PC-3 (cell line): ENCODE measurements around the gene EXOC7. TPM values are rescaled to one million over a fixed set of nuclear protein-coding genes. Genes with fewer than 3 reads are reported as not detected.

Source experiments
- ATAC-seq: fragments of 200-7000 bp; cut with Tn5 transposase; 2 replicates; pipeline ENCODE4 v1.9.1; 2020; ENCODE audit warnings: mild to moderate bottlenecking, moderate library complexity
- BruUV-seq: library from RNA; stranded (reverse); fragments of 400-500 nt; replicated peaks from 2 replicates; lab custom pipeline; 2021; lab: Mats Ljungman, UMichigan
- CTCF ChIA-PET: fragments of 300-600 bp; sonication (Branson Sonifier 250); formaldehyde crosslinking; loops from one replicate; lab custom pipeline; 2022; ENCODE audit warnings: antibody characterized with exemption; lab: Charles Lee
- POLR2A ChIA-PET: fragments of 300-600 bp; sonication (Branson Sonifier 250); formaldehyde crosslinking; loops from one replicate; lab custom pipeline; 2022; ENCODE audit warnings: antibody characterized with exemption; ENCODE audit not compliant: unreplicated experiment; lab: Charles Lee
- DNase-seq: peaks from one replicate; pipeline ENCODE4 v3.0.0-alpha.2; 2015
- H2AFZ ChIP-seq: fragments of 300-600 bp; sonication (generic); 2 replicates; pipeline ENCODE4 v1.6.0; 2016; ENCODE audit warnings: antibody characterized with exemption, low read length
- H3F3A ChIP-seq: fragments of 300-600 bp; sonication (generic); one replicate; pipeline ENCODE4 v1.6.0; 2017; ENCODE audit warnings: antibody characterized with exemption, low read length, control low read depth, mild to moderate bottlenecking; ENCODE audit not compliant: unreplicated experiment
- H3K27ac ChIP-seq: fragments of 300-600 bp; sonication (generic); 2 replicates; pipeline ENCODE4 v1.5.1; 2016; ENCODE audit warnings: mild to moderate bottlenecking, low read length
- H3K27me3 ChIP-seq: fragments of 300-600 bp; sonication (generic); 2 replicates; pipeline ENCODE4 v1.6.1; 2016; ENCODE audit warnings: low read length, mixed read lengths
- H3K36me3 ChIP-seq: fragments of 300-600 bp; sonication (generic); 2 replicates; pipeline ENCODE4 v1.6.1; 2016; ENCODE audit warnings: low read depth, mixed run types, low read length, mixed read lengths
- H3K4me1 ChIP-seq: fragments of 300-600 bp; sonication (generic); 2 replicates; pipeline ENCODE4 v1.5.1; 2016; ENCODE audit warnings: low read length; ENCODE audit not compliant: insufficient read depth
- H3K4me2 ChIP-seq: fragments of 300-600 bp; sonication (generic); 2 replicates; pipeline ENCODE4 v1.6.0; 2016; ENCODE audit warnings: low read length
- H3K4me3 ChIP-seq: fragments of 300-600 bp; sonication (generic); 2 replicates; pipeline ENCODE4 v1.5.1; 2016; ENCODE audit warnings: mild to moderate bottlenecking, low read length, mixed read lengths
- H3K79me2 ChIP-seq: fragments of 300-600 bp; sonication (generic); 2 replicates; pipeline ENCODE4 v1.6.1; 2017; ENCODE audit warnings: low read length, mixed read lengths
- H3K9ac ChIP-seq: fragments of 300-600 bp; sonication (generic); 2 replicates; pipeline ENCODE4 v1.6.0; 2016; ENCODE audit warnings: mild to moderate bottlenecking, low read length
- H3K9me2 ChIP-seq: fragments of 300-600 bp; sonication (generic); replicated peaks from 2 replicates; pipeline ENCODE4 v1.6.1; 2016; ENCODE audit warnings: mixed run types, low read length, mixed read lengths
- H3K9me3 ChIP-seq: fragments of 300-600 bp; sonication (generic); 2 replicates; pipeline ENCODE4 v1.6.1; 2016; ENCODE audit warnings: low read length, mixed read lengths
- H4K20me1 ChIP-seq: fragments of 300-600 bp; sonication (generic); 2 replicates; pipeline ENCODE4 v1.6.1; 2016; ENCODE audit warnings: low read length, mixed read lengths
- EZH2 ChIP-seq: fragments of 300-600 bp; sonication (generic); IDR thresholded peaks from one replicate; pipeline ENCODE4 v1.6.1; 2017; ENCODE audit warnings: antibody characterized with exemption, mild to moderate bottlenecking, low read length; ENCODE audit not compliant: unreplicated experiment
- EZH2phosphoT487 ChIP-seq: fragments of 300-600 bp; sonication (generic); IDR thresholded peaks from 2 replicates; pipeline ENCODE4 v1.6.1; 2018; ENCODE audit warnings: mild to moderate bottlenecking, antibody characterized with exemption, low read length, borderline replicate concordance
- intact Hi-C: fragments of 100-400 bp; cut with micrococcal nuclease; formaldehyde crosslinking; loops from 2 replicates; pipeline ENCODE4 v1.9.0; 2023
- total RNA-seq: library from RNA; depleted of rRNA; stranded (reverse); fragments of >200 nt; gene quantifications from 2 replicates; pipeline ENCODE4 v1.2.3, GENCODE V29; 2014
- TF ChIP-seq, protein P1 (sequence below): fragments of 300-600 bp; sonication (generic); conservative IDR thresholded peaks from 2 replicates; pipeline ENCODE4 v1.5.1; 2017; ENCODE audit warnings: antibody characterized with exemption, low read depth, mild to moderate bottlenecking, low read length

EXOC7 gene
- total RNA-seq, 1 experiment from 2014 or later: 153 TPM

DNA sequence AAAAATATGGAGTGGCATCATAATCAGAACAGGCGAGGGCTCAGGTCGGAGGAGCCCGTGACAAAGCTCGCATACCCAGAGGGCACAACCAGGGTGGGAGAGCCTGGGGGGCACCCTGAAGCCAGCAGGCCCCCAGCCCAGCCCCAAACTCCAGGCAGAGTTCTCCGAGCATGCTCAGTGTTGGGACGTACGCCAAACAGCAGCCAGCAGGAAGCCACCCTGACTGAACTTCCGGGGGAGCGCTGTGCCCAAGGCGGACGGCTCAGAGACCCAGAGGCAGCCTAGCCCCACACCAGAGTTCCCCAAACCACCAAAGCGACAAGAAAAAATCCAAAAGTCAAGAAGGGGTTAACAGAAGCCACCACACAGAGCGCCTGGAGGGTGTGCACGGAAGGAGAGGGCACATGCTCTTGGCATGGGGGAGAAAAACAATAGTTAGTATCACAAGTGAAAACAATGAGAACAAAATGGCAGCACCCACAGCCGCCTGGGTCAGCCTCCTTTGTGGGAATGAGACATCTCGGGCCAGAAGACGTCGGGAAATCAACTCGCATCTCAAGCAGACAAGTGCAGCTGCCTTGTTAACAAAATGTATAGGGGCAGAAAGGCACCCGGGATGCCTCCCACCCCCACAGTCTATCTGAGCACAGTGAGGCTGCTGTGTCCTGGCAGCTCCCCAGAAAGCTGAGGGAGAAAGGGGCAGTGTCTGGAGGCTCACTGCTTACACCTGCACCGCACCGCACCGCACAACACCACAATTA is 11.9 kb downstream of the EXOC7 start:
- ChIA-PET POLR2A (no interaction called here), CTCF (no interaction called here)
- Histone ChIP-seq H4K20me1 (no peaks in the 10 kb centered on the region), H3K9me3 (no peaks in the 10 kb centered on the region), H3K9me2 (no peaks in the 10 kb centered on the region), H2AFZ (no peak overlapping the region), H3K4me3 (no peak overlapping the region), H3F3A (no peaks in the 10 kb centered on the region), H3K36me3 (peaks cover 65% of the 10 kb centered on the region), H3K27ac (no peak overlapping the region), H3K27me3 (no peaks in the 10 kb centered on the region), H3K9ac (no peak overlapping the region), H3K79me2 (no peaks in the 10 kb centered on the region), H3K4me1 (no peaks in the 10 kb centered on the region), H3K4me2 (no peak overlapping the region)
- intact Hi-C loops: no loop called here
- no peak for DNase-seq
- no TSS peak for BruUV-seq
- TF ChIP-seq, protein P1, sequence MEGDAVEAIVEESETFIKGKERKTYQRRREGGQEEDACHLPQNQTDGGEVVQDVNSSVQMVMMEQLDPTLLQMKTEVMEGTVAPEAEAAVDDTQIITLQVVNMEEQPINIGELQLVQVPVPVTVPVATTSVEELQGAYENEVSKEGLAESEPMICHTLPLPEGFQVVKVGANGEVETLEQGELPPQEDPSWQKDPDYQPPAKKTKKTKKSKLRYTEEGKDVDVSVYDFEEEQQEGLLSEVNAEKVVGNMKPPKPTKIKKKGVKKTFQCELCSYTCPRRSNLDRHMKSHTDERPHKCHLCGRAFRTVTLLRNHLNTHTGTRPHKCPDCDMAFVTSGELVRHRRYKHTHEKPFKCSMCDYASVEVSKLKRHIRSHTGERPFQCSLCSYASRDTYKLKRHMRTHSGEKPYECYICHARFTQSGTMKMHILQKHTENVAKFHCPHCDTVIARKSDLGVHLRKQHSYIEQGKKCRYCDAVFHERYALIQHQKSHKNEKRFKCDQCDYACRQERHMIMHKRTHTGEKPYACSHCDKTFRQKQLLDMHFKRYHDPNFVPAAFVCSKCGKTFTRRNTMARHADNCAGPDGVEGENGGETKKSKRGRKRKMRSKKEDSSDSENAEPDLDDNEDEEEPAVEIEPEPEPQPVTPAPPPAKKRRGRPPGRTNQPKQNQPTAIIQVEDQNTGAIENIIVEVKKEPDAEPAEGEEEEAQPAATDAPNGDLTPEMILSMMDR: no peak
- TF ChIP-seq EZH2phosphoT487: no peak
- TF ChIP-seq EZH2: no peak
- no peak for ATAC-seq

DNA sequence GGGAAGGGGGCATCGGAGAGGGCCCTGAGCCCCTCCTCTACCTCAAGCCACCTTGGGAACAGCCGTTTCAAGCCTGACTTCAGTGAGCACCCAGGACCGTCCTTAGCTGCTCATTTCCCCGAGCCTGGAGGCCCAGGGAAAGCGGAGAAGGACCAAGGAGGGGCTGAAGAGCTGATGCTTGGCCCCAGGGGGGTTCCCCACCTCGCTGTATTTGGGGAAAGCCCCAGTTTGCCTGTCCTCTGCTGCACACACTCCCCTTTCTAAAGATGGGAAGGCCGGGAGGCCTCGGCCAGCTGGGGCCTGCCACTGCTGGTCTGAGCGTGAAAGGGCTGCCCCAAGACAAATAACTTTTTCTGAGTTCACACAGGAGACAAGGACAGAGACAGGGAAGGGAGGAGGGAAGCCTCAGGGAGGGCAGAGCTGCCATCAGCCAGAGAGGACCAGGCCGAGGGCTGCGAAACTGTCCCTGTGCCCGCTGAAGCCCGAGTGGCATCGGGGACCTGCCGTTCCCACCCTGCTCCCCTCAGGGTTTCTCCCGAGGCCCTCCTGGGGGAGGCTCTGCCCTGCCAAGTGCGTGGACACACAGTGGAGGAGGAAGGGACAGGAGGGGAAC is 13.0 kb downstream of the EXOC7 start:
- CTCF ChIA-PET: no interaction called here

More for the DNA sequence above, 13.0 kb downstream of the EXOC7 start:
- H4K20me1 ChIP-seq: no peaks in the 10 kb centered on the region
- H3K9me2 ChIP-seq: no peaks in the 10 kb centered on the region
- no peaks in the 10 kb centered on the region for H3K27me3 ChIP-seq
- POLR2A ChIA-PET: no interaction called here
- no peak overlapping the region for H3K9ac ChIP-seq
- H3K4me3 ChIP-seq: no peak overlapping the region
- H2AFZ ChIP-seq: no peak overlapping the region
- TF ChIP-seq, protein P1: no peak
- TF ChIP-seq EZH2 (no peak), EZH2phosphoT487 (no peak)
- H3F3A ChIP-seq: no peaks in the 10 kb centered on the region
- no TSS peak for BruUV-seq
- H3K79me2 ChIP-seq: no peaks in the 10 kb centered on the region
- peaks cover 65% of the 10 kb centered on the region for H3K36me3 ChIP-seq
- no peak for DNase-seq
- H3K27ac ChIP-seq: no peak overlapping the region
- H3K4me2 ChIP-seq: no peak overlapping the region
- intact Hi-C loops: no loop called here
- no peak for ATAC-seq
- no peaks in the 10 kb centered on the region for H3K9me3 ChIP-seq
- no peaks in the 10 kb centered on the region for H3K4me1 ChIP-seq
